HepG2 (cell line): ENCODE measurements around the gene ARHGAP45.

Source experiments
- CTCF ChIP-seq: sonication (generic); formaldehyde crosslinking; IDR thresholded peaks from 2 replicates; pipeline ENCODE4 v1.5.0; 2020; ENCODE audit warnings: mild to moderate bottlenecking, missing genetic modification reagents, moderate library complexity
- EZH2 ChIP-seq: conservative IDR thresholded peaks from 2 replicates; pipeline ENCODE4 v1.6.1; 2012; ENCODE audit warnings: mild to moderate bottlenecking, low read depth, low read length, moderate library complexity
- KLF11 ChIP-seq: IDR thresholded peaks from 2 replicates; pipeline ENCODE4 v1.6.1; 2016; ENCODE audit warnings: missing compliant biosample characterization
- POLR2AphosphoS5 ChIP-seq: IDR thresholded peaks from 2 replicates; pipeline ENCODE4 v1.6.1; 2012; ENCODE audit warnings: low read depth, low read length
- SMAD1 ChIP-seq: sonication (generic); formaldehyde crosslinking; IDR thresholded peaks from 2 replicates; pipeline ENCODE4 v1.4.0; 2020; ENCODE audit warnings: missing genetic modification reagents, low read depth, mild to moderate bottlenecking, borderline replicate concordance
- SP2 ChIP-seq: sonication (generic); formaldehyde crosslinking; IDR thresholded peaks from 2 replicates; pipeline ENCODE4 v1.5.1; 2020; ENCODE audit warnings: mild to moderate bottlenecking, missing genetic modification reagents
- ZNF691 ChIP-seq: sonication (generic); formaldehyde crosslinking; IDR thresholded peaks from 2 replicates; pipeline ENCODE4 v1.4.0; 2020; ENCODE audit warnings: missing genetic modification reagents, low read depth, mild to moderate bottlenecking, borderline replicate concordance

- TF ChIP-seq SMAD1, result no peak
- TF ChIP-seq POLR2AphosphoS5, result peak; percentile 27; the same call in 1 of the 2 replicates
- no peak for TF ChIP-seq CTCF (CRISPR knock-in tag)
- TF ChIP-seq SP2 (CRISPR knock-in tag), result no peak
- no peak for TF ChIP-seq EZH2
- no peak for TF ChIP-seq ZNF691
- TF ChIP-seq KLF11, result no peak
Observed at GRCh38 chr19:1089126-1089771, 22.3 kb downstream of the ARHGAP45 start.
